Mucosa of descending colon (tissue), 3 donors: Measurements from ENCODE around the gene ALKBH8. TPM values are rescaled to one million over a fixed set of nuclear protein-coding genes. Genes with fewer than 3 reads are reported as not detected.
"Not testable (repeated sequence)": the region's sequence is repeated elsewhere in the genome, so short reads cannot be mapped to it uniquely, and the experiment has no call there.

Source experiments
- ATAC-seq: fragments of 200-7000 bp; cut with Tn5 transposase; one replicate; pipeline ENCODE4 v1.9.1; 2020; ENCODE audit warnings: mild to moderate bottlenecking, moderate library complexity
- DNase-seq, 3 donors: peaks; one replicate each; pipeline ENCODE4 v3.0.0-alpha.2; 2020
- H3K36me3 ChIP-seq: fragments of 200-600 bp; one replicate; pipeline ENCODE4 v1.8.0; 2021; ENCODE audit warnings: low read depth, mild to moderate bottlenecking
- H3K4me1 ChIP-seq: fragments of 200-600 bp; one replicate; pipeline ENCODE4 v1.8.0; 2021; ENCODE audit warnings: low read depth, mild to moderate bottlenecking
- H3K4me3 ChIP-seq: fragments of 200-600 bp; one replicate; pipeline ENCODE4 v1.8.0; 2021; ENCODE audit warnings: mild to moderate bottlenecking
- H3K9me3 ChIP-seq: fragments of 200-600 bp; one replicate; pipeline ENCODE4 v1.8.0; 2021; ENCODE audit warnings: mild to moderate bottlenecking
- CTCF ChIP-seq: fragments of 200-600 bp; IDR thresholded peaks from one replicate; pipeline ENCODE4 v1.8.0; 2022; ENCODE audit warnings: antibody characterized with exemption, mild to moderate bottlenecking
- intact Hi-C, 2 donors: fragments of 100-400 bp; cut with DNase I in 1 of 2; cut with micrococcal nuclease in 1 of 2; formaldehyde crosslinking; loops; one replicate each; pipeline versions ENCODE4 v1.11.0 to v1.11.1; 2022; cut with DNase I, micrococcal nuclease
- total RNA-seq, 3 donors: library from RNA; stranded (reverse); fragmentation: NEBNext Ultra II Directional in 2 of 3; extraction: Animal tissue kit (Norgen Biotek cat#: 25700) in 2 of 3; gene quantifications; one replicate each; pipeline versions ENCODE4 v1.2.1 to v1.2.4, GENCODE V29; 2021 to 2023
- donor health status: DM: no; HTN: no; CAD: no; lungs with moderate emphysema.
- donor health status: DM: no; HTN: no; CAD: no.
- donor health status: DM: no; HTN: yes; CAD: no.

Gene ALKBH8
- total RNA-seq, 3 donors from 2014 or later: 5.3 to 6.1 (median 6.0) TPM

GRCh38 chr11:107583629-107584195 is 18.2 kb upstream of the ALKBH8 start:
- DNase-seq (no peak), ATAC-seq (no peak)
- Histone ChIP-seq H3K36me3 (no peaks in the 10 kb centered on the region), H3K4me1 (no peaks in the 10 kb centered on the region), H3K9me3 (no peaks in the 10 kb centered on the region), H3K4me3 (no peak overlapping the region)
- intact Hi-C loops: no loop called here
- TF ChIP-seq CTCF: no peak

- no peak for TF ChIP-seq CTCF
- Histone ChIP-seq H3K36me3 (no peaks in the 10 kb centered on the region), H3K9me3 (no peaks in the 10 kb centered on the region), H3K4me1 (no peaks in the 10 kb centered on the region), H3K4me3 (no peak overlapping the region)
- ATAC-seq: no peak
- intact Hi-C loops: no loop called here
- no peak for DNase-seq
Measured at GRCh38 chr11:107581147-107581546, 15.6 kb upstream of the ALKBH8 start.

- not testable (repeated sequence) for H3K9me3 ChIP-seq, DNase-seq, ATAC-seq, H3K4me3 ChIP-seq, H3K4me1 ChIP-seq, H3K36me3 ChIP-seq
- intact Hi-C loops: loop anchor here (5.0 to 10.0 kb wide), 2 partner anchors 106 to 108 kb away; no protein-coding TSS in a partner anchor
Measured at GRCh38 chr11:107579169-107579568, 13.6 kb upstream of the ALKBH8 start.

- no peak for ATAC-seq
- TF ChIP-seq CTCF: no peak
- intact Hi-C loops: loop anchor here (5.0 to 10.0 kb wide), 2 partner anchors 107 to 110 kb away; no protein-coding TSS in a partner anchor
Measured at GRCh38 chr11:107577346-107577711, 11.8 kb upstream of the ALKBH8 start.

GRCh38 chr11:107576497-107577345 is 11.2 kb upstream of the ALKBH8 start:
- H3K4me3 ChIP-seq, H3K36me3 ChIP-seq, H3K9me3 ChIP-seq, H3K4me1 ChIP-seq: not testable (repeated sequence)
- TF ChIP-seq CTCF: peak; percentile 36
- DNase-seq (peak in 1 of 3 donors; percentile 79), ATAC-seq (peak; percentile 34)
- intact Hi-C loops: loop anchor here (5.0 to 10.0 kb wide), 2 partner anchors 108 to 111 kb away; no protein-coding TSS in a partner anchor

More at GRCh38 chr11:107577346-107577711, 11.8 kb upstream of the ALKBH8 start:
- Histone ChIP-seq H3K4me1 (no peaks in the 10 kb centered on the region), H3K4me3 (no peak overlapping the region), H3K9me3 (no peaks in the 10 kb centered on the region), H3K36me3 (no peaks in the 10 kb centered on the region)
- no peak for DNase-seq

- no peak for ATAC-seq
- no peaks in the 10 kb centered on the region for H3K9me3 ChIP-seq
- intact Hi-C loops: loop anchor here in 1 of 2 donors (10.0 kb wide), 1 partner anchor 111 kb away; no protein-coding TSS in a partner anchor
Measured at GRCh38 chr11:107573438-107573837, 7.9 kb upstream of the ALKBH8 start.

More at GRCh38 chr11:107573438-107573837, 7.9 kb upstream of the ALKBH8 start:
- no peak overlapping the region for H3K4me3 ChIP-seq
- DNase-seq: no peak
- H3K4me1 ChIP-seq: no peaks in the 10 kb centered on the region
- TF ChIP-seq CTCF: no peak
- H3K36me3 ChIP-seq: no peaks in the 10 kb centered on the region
